Bronchial epithelial cell (primary cell): Measurements from ENCODE around the gene DYRK1A. TPM values are rescaled to one million over a fixed set of nuclear protein-coding genes. Genes with fewer than 3 reads are reported as not detected.

ENCODE experiments used
- DNase-seq: peaks from one replicate; pipeline ENCODE4 v3.0.0-alpha.2; 2010; ENCODE audit warnings: low read depth
- FAIRE-seq: peaks from 2 replicates; lab custom pipeline; 2011; peaks lifted over from hg19 to GRCh38; lab: Jason Lieb, UNC
- H3K27me3 ChIP-seq: 2 replicates; pipeline ENCODE4 v1.5.1; 2011; ENCODE audit warnings: low read length; ENCODE audit not compliant: control insufficient read depth, insufficient read depth
- H3K36me3 ChIP-seq: 2 replicates; pipeline ENCODE4 v1.5.1; 2011; ENCODE audit warnings: low read length; ENCODE audit not compliant: control insufficient read depth, insufficient read depth
- H3K4me3 ChIP-seq: 2 replicates; pipeline ENCODE4 v1.5.1; 2011; ENCODE audit warnings: mild to moderate bottlenecking, low read depth, low read length, control low read depth
- CTCF ChIP-seq: IDR thresholded peaks from 2 replicates; pipeline ENCODE4 v1.5.1; 2011; ENCODE audit warnings: mild to moderate bottlenecking, moderate library complexity, low read length, control low read depth, inconsistent platforms; ENCODE audit not compliant: insufficient read depth, severe bottlenecking
- total RNA-seq: library from RNA; depleted of rRNA; stranded (reverse); fragments of >200 nt; gene quantifications from 2 replicates; pipeline ENCODE4 v1.2.1, GENCODE V29; 2014

DYRK1A gene
- total RNA-seq, 1 donor from 2014 or later, result 51.1 TPM

GRCh38 chr21:37557261-37557950 is 190.8 kb downstream of the DYRK1A start:
- FAIRE-seq, result no peak
- H3K36me3 ChIP-seq, result no peaks in the 10 kb centered on the region
- DNase-seq, result no peak
- no peak for TF ChIP-seq CTCF
- H3K4me3 ChIP-seq, result no peak overlapping the region
- no peaks in the 10 kb centered on the region for H3K27me3 ChIP-seq

GRCh38 chr21:37558676-37559211 is 192.2 kb downstream of the DYRK1A start:
- no peak overlapping the region for H3K4me3 ChIP-seq
- TF ChIP-seq CTCF, result no peak
- FAIRE-seq (no peak), DNase-seq (no peak)
- no peaks in the 10 kb centered on the region for H3K27me3 ChIP-seq
- H3K36me3 ChIP-seq, result no peaks in the 10 kb centered on the region

GRCh38 chr21:37560385-37560784 is 193.8 kb downstream of the DYRK1A start:
- H3K27me3 ChIP-seq, result no peaks in the 10 kb centered on the region
- TF ChIP-seq CTCF, result no peak
- H3K4me3 ChIP-seq, result no peak overlapping the region
- FAIRE-seq (no peak), DNase-seq (no peak)
- H3K36me3 ChIP-seq, result no peaks in the 10 kb centered on the region

- no peak for DNase-seq
- H3K36me3 ChIP-seq, result no peaks in the 10 kb centered on the region
- no peak for TF ChIP-seq CTCF
- no peak for FAIRE-seq
- no peak overlapping the region for H3K4me3 ChIP-seq
- H3K27me3 ChIP-seq, result no peaks in the 10 kb centered on the region
Observed at GRCh38 chr21:37561506-37561905, 194.9 kb downstream of the DYRK1A start.

GRCh38 chr21:37561941-37562919 is 195.7 kb downstream of the DYRK1A start:
- no peak for TF ChIP-seq CTCF
- DNase-seq (no peak), FAIRE-seq (no peak)
- no peaks in the 10 kb centered on the region for H3K27me3 ChIP-seq
- no peak overlapping the region for H3K4me3 ChIP-seq
- no peaks in the 10 kb centered on the region for H3K36me3 ChIP-seq
